GM19193 (cell line): Measurements from ENCODE around the gene ING1.

Experiments used
- POLR2A ChIP-seq: IDR thresholded peaks from 4 replicates; pipeline ENCODE4 v1.6.1; 2011; ENCODE audit not compliant: insufficient read depth, insufficient read length; ENCODE audit errors: extremely low read depth

The ING1 gene, protein sequence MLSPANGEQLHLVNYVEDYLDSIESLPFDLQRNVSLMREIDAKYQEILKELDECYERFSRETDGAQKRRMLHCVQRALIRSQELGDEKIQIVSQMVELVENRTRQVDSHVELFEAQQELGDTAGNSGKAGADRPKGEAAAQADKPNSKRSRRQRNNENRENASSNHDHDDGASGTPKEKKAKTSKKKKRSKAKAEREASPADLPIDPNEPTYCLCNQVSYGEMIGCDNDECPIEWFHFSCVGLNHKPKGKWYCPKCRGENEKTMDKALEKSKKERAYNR

DNA sequence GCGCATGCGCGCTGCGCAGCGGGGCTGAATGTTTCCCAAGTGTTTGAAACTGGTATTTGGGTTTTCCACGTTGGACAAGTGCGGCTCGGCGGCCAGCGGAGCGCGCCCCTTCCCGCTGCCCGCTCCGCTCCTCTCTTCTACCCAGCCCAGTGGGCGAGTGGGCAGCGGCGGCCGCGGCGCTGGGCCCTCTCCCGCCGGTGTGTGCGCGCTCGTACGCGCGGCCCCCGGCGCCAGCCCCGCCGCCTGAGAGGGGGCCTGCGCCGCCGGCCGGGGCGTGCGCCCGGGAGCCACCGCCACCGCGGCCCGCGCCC lies at the start of gene ING1:
TSS of gene ING1 (plus strand) at position 59 of the 311 bp plus-strand sequence. CDS start 450 bp downstream, outside the sequence.
- no peak for TF ChIP-seq POLR2A

DNA sequence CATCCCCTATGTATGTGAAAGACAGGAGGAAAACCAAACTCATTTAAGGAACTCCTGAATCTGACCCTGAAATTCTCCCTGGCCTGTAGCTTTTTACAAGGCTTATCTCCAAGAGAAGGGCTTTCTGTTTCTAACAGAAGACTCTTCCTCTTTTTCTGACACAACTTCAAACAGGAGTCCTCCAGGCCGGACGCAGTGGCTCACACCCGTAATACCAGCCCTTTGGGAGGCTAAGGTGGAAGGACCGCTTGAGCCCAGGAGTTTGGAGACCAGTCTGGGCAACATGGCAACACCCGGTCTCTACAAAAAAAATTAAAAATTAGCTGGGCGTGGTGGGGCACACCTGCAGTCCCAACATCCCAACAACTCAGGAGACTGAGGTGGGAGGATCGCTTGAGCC lies 49.5 kb upstream of the ING1 start:
- TF ChIP-seq POLR2A: no peak

DNA sequence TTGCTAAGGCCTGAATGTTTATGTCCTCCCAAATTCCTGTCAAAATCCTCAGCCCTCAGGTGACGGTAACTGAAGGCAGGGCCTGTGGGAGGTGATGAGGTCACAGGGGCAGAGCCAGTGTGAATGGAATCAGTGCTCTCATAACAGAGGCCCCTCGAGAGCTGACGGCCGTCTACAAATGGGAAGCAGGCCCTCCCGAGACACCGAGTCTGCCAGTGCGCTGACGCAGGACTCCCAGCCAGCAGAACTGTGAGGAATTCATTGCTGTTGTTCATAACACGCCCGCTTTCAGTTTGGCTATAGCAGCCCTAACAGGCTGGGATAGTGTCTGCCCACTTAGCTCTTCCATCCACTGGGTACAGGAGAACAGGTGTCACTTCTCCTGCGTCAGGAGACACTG lies 48.8 kb upstream of the ING1 start:
- TF ChIP-seq POLR2A: no peak

GRCh38 chr13:110665491-110666254 lies 47.8 kb upstream of the ING1 start:
- TF ChIP-seq POLR2A: no peak

GRCh38 chr13:110666255-110666533 lies 47.3 kb upstream of the ING1 start:
- no peak for TF ChIP-seq POLR2A

GRCh38 chr13:110669036-110669435 lies 44.5 kb upstream of the ING1 start:
- no peak for TF ChIP-seq POLR2A

DNA sequence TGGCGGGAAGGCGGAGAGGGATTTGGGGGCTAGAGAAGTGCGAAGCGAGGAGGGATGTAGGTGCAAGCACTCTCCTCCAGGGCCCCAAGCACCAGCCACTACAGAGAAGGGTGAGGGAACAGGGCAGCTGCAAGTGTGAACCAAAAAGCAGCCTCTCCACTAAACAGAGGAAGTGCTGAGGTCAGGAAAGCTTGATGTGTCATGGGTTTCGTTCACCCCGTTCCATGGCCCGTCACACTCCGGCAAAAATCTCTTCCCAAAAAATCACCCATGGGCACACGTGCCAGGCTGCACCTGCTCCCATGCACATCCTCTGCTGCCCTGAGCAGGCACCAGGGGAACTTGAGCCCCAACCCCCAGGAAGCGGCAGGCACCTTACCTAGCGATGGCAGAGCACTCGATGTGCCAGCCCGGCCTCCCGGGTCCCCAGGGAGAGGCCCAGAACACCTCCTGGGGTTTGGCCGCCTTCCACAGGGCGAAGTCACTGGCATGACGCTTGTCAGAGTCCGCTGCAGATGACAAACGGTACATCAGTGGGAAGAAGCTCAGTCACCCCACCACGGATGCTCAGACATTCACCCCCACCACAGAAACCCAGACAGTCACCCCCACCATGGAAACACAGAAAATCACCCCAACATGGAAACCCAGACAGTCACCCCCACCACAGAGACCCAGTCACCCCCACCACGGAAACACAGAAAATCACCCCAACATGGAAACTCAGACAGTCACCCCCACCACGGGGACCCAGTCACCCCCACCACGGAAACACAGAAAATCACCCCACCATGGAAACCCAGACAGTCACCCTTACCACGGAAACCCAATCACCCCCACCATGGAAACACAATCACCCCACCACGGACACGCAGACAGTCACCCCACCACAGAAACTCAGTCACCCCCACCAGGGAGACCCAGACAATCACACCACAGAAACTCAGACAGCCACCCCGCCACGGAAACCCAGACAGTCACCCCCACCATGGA lies 36.6 kb upstream of the ING1 start:
- TF ChIP-seq POLR2A: no peak

DNA sequence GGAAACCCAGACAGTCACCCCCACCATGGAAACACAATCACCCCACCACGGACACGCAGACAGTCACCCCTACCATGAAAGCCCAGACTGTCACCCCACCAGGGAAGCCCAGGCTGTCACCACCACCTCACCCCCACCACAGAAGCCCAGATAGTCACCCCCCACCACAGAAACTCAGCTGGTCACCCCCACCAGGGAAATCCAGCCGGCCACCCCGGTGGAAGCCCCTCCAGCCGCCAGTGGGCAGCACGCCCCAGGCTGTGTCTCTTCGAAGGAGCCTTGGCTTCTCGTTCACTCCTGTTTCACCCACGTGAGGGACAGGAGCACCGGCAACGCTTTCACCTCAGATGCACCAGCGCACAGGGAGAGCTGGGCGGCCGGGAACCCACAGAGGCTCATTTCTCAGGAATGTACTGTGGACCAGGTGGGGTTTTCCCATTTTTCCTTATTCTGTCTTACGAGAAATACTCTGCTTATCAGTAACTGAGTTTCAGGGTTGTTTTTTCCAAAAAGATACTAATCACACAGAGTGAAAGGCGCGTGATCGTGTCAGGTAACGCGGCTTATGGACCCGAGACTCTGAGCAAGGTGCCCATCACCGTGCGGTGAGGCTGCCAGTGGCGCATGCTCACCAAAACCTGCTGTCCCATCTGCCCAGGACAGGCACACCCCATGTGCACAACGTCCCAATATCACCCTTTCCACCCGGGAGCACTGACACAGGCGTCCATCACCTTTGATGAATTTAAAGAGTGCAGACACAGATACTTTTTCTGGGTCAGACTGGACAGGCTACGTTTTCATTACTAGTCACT lies 35.6 kb upstream of the ING1 start:
- TF ChIP-seq POLR2A: no peak

DNA sequence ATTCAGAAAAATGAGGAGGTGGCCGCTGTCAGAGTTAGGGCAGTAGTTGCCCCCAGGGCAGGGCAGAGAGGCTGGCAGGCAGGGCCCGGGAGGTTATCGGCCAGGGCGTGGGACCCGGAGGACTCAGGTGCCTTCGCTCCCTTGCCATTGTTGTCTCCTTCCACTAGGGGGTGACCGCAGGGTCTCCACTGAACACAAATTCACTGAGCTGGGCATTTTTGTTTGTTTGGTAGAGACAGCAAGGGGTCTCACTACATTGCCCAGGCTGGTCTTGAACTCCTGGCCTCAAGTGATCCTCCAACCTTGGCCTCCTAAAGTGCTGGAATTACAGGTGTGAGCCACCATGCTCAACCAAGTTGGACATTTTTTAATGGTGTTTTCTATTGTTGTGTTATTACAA lies 32.6 kb upstream of the ING1 start:
- no peak for TF ChIP-seq POLR2A

DNA sequence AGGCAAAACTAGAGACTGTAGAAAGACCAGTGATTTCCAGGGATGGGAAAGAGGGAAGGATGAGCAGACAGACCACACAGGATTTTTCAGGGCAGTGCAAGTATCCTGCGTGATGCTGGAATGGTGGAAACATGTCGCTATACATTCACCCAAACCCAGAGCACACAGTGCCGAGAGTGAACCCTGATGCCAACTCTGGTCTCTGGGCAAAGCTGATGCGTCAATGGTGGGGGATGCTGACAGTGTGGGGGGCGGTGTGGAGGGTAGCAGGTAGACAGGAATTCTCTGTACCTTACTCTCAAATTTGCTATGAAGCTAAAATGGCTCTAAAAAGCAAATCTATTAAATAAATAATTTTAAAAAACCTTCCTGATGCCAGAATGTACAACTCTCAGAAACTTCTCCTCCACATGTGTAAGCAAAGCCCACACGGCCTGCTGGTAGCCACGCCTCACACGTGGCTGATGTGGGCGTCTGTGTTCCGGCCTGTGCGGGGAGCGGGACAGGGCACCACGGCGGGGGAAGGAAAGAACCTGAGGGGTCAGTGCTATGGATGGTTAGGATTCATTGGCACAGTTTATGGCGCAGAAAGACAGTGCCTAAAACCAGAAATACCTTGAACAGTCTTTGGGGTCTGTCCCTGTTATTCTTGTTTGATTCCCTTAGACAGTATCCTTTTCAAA lies 31.5 kb upstream of the ING1 start:
- no peak for TF ChIP-seq POLR2A

DNA sequence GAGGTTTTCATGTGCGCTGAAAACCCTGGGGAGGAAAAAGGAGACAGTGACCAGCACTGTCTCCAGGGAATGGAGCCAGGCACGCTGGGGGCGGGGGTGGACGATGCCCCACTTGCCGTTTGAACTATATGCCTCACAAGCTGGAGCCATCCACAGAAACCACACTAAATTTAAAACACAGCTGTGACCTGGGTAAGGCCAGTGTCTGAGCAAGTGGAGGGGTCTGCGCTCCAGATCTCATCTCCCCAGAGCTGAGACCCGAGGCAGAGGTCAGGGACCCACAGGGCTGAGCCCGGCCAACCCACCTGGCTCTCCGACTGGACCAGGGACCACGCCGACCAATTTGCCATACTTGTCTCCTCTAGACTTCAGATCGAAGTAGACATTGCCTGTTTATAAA lies 30.8 kb upstream of the ING1 start:
- TF ChIP-seq POLR2A: no peak

GRCh38 chr13:110683203-110683883 lies 30.2 kb upstream of the ING1 start:
- no peak for TF ChIP-seq POLR2A

- TF ChIP-seq POLR2A: no peak
Measured at GRCh38 chr13:110683921-110684320, 29.6 kb upstream of the ING1 start.
